ENCODE data around the gene FCRL2. TPM values are rescaled to one million over a fixed set of nuclear protein-coding genes. Genes with fewer than 3 reads are reported as not detected.
"Not testable (repeated sequence)": the region's sequence is repeated elsewhere in the genome, so short reads cannot be mapped to it uniquely, and the experiment has no call there.

FCRL2 gene
- total RNA-seq, 1 donor from 2014 or later = 0.42 TPM

GRCh38 chr1:157753611-157754010 is 23.3 kb downstream of the FCRL2 start:
- DNase-seq (ENCODE audit: low spot score) = no peak

GRCh38 chr1:157751283-157751682 is 25.6 kb downstream of the FCRL2 start:
- DNase-seq (ENCODE audit: low spot score) = no peak

GRCh38 chr1:157748262-157748817 is 28.6 kb downstream of the FCRL2 start:
- DNase-seq (ENCODE audit: low spot score) = no peak

GRCh38 chr1:157739229-157739901 is 37.6 kb downstream of the FCRL2 start:
- no peak for DNase-seq (ENCODE audit: low spot score)

GRCh38 chr1:157735991-157736390 is 40.9 kb downstream of the FCRL2 start:
- DNase-seq (ENCODE audit: low spot score) = not testable (repeated sequence)

GRCh38 chr1:157734321-157734720 is 42.6 kb downstream of the FCRL2 start:
- no peak for DNase-seq (ENCODE audit: low spot score)

GRCh38 chr1:157732755-157733154 is 44.2 kb downstream of the FCRL2 start:
- DNase-seq (ENCODE audit: low spot score) = no peak

GRCh38 chr1:157725221-157725577 is 51.7 kb downstream of the FCRL2 start:
- DNase-seq (ENCODE audit: low spot score) = no peak

- DNase-seq (ENCODE audit: low spot score) = no peak
Measured at GRCh38 chr1:157724537-157725220, 52.3 kb downstream of the FCRL2 start.

GRCh38 chr1:157723157-157723556 is 53.8 kb downstream of the FCRL2 start:
- no peak for DNase-seq (ENCODE audit: low spot score)

- no peak for DNase-seq (ENCODE audit: low spot score)
Measured at GRCh38 chr1:157721985-157722384, 54.9 kb downstream of the FCRL2 start.

- no peak for DNase-seq (ENCODE audit: low spot score)
Measured at GRCh38 chr1:157715736-157716135, 61.2 kb downstream of the FCRL2 start.

GRCh38 chr1:157711802-157712201 is 65.1 kb downstream of the FCRL2 start:
- no peak for DNase-seq (ENCODE audit: low spot score)

GRCh38 chr1:157704878-157705277 is 72.1 kb downstream of the FCRL2 start:
- DNase-seq (ENCODE audit: low spot score) = no peak

GRCh38 chr1:157703981-157704380 is 73.0 kb downstream of the FCRL2 start:
- no peak for DNase-seq (ENCODE audit: low spot score)

- no peak for DNase-seq (ENCODE audit: low spot score)
Measured at GRCh38 chr1:157702308-157702825, 74.6 kb downstream of the FCRL2 start.

GRCh38 chr1:157700732-157701131 is 76.2 kb downstream of the FCRL2 start, which contains the start of gene FCRL3:
FCRL3 (minus strand) TSS chr1:157700769; CDS start chr1:157700489, 280 bp downstream.
- no peak for DNase-seq (ENCODE audit: low spot score)

- no peak for DNase-seq (ENCODE audit: low spot score)
Measured at GRCh38 chr1:157700305-157700704, 76.6 kb downstream of the FCRL2 start.

- no peak for DNase-seq (ENCODE audit: low spot score)
Measured at GRCh38 chr1:157697781-157698569, 79.0 kb downstream of the FCRL2 start.

- no peak for DNase-seq (ENCODE audit: low spot score)
Measured at GRCh38 chr1:157696966-157697628, 79.8 kb downstream of the FCRL2 start.
